SK-N-SH treated with all-trans-retinoic acid at 6 μM for 48 hours (cell line): Measurements from ENCODE around the gene GPR173.

ENCODE experiments used
- ATAC-seq: fragments of 200-7000 bp; cut with Tn5 transposase; 3 replicates; pipeline ENCODE4 v1.9.1; 2020; ENCODE audit warnings: mild to moderate bottlenecking, moderate library complexity
- ARNTL ChIP-seq: fragments of 450-650 bp; formaldehyde crosslinking; IDR thresholded peaks from 2 replicates; pipeline ENCODE4 v1.5.0; 2020; ENCODE audit warnings: low read depth, mild to moderate bottlenecking, moderate library complexity, borderline replicate concordance
- BACH2 ChIP-seq: fragments of 250-450 bp; sonication (Bioruptor Pico); IDR thresholded peaks from 2 replicates; pipeline ENCODE4 v1.9.0; 2021; ENCODE audit warnings: mild to moderate bottlenecking, borderline replicate concordance
- CREB5 ChIP-seq: fragments of 250-450 bp; sonication (Bioruptor Pico); IDR thresholded peaks from 2 replicates; pipeline ENCODE4 v1.5.1; 2020; ENCODE audit warnings: low read depth, mild to moderate bottlenecking, moderate library complexity
- CSDC2 ChIP-seq: fragments of 250-450 bp; sonication (Bioruptor Pico); IDR thresholded peaks from 2 replicates; pipeline ENCODE4 v1.5.0; 2020; ENCODE audit warnings: mild to moderate bottlenecking, moderate library complexity
- CSRNP3 ChIP-seq: fragments of 250-450 bp; sonication (Bioruptor Pico); IDR thresholded peaks from 2 replicates; pipeline ENCODE4 v1.5.1; 2021; ENCODE audit warnings: mild to moderate bottlenecking, moderate library complexity
- GLIS3 ChIP-seq: fragments of 250-450 bp; sonication (Bioruptor Pico); IDR thresholded peaks from 2 replicates; pipeline ENCODE4 v1.5.0; 2020; ENCODE audit warnings: mild to moderate bottlenecking, moderate library complexity
- ISL1 ChIP-seq: fragments of 250-450 bp; sonication (Bioruptor Pico); IDR thresholded peaks from 2 replicates; pipeline ENCODE4 v2.1.2; 2022; ENCODE audit warnings: mild to moderate bottlenecking, moderate library complexity
- OSR1 ChIP-seq: fragments of 250-450 bp; sonication (Bioruptor Pico); IDR thresholded peaks from 2 replicates; pipeline ENCODE4 v1.8.0; 2022; ENCODE audit warnings: moderate library complexity, mild to moderate bottlenecking, inconsistent platforms
- PPARA ChIP-seq: fragments of 250-450 bp; sonication (Bioruptor Pico); IDR thresholded peaks from 2 replicates; pipeline ENCODE4 v1.5.0; 2020; ENCODE audit warnings: mild to moderate bottlenecking, borderline replicate concordance
- RARB ChIP-seq: fragments of 250-450 bp; sonication (Bioruptor Pico); IDR thresholded peaks from 2 replicates; pipeline ENCODE4 v1.8.0; 2021; ENCODE audit warnings: mild to moderate bottlenecking, moderate library complexity
- SNAI2 ChIP-seq: fragments of 250-450 bp; sonication (Bioruptor Pico); IDR thresholded peaks from 2 replicates; pipeline ENCODE4 v1.5.0; 2020; ENCODE audit warnings: mild to moderate bottlenecking, moderate library complexity
- TCF4 ChIP-seq: fragments of 250-450 bp; sonication (Bioruptor Pico); IDR thresholded peaks from 2 replicates; pipeline ENCODE4 v1.8.0; 2021; ENCODE audit warnings: mild to moderate bottlenecking, moderate library complexity, borderline replicate concordance
- TOX ChIP-seq: fragments of 250-450 bp; sonication (Bioruptor Pico); IDR thresholded peaks from 2 replicates; pipeline ENCODE4 v1.8.0; 2021; ENCODE audit warnings: mild to moderate bottlenecking, moderate library complexity, borderline replicate concordance
- TSHZ2 ChIP-seq: fragments of 250-450 bp; sonication (Bioruptor Pico); IDR thresholded peaks from 2 replicates; pipeline ENCODE4 v1.5.0; 2020; ENCODE audit warnings: mild to moderate bottlenecking, moderate library complexity
- ZC3H10 ChIP-seq: fragments of 250-450 bp; sonication (Bioruptor Pico); IDR thresholded peaks from 2 replicates; pipeline ENCODE4 v1.5.1; 2021; ENCODE audit warnings: mild to moderate bottlenecking, moderate library complexity
- ZFP3 ChIP-seq: fragments of 250-450 bp; sonication (Bioruptor Pico); IDR thresholded peaks from 2 replicates; pipeline ENCODE4 v1.5.0; 2020; ENCODE audit warnings: mild to moderate bottlenecking, moderate library complexity
- ZFP30 ChIP-seq: fragments of 450-650 bp; formaldehyde crosslinking; IDR thresholded peaks from 2 replicates; pipeline ENCODE4 v1.5.0; 2022; ENCODE audit warnings: mild to moderate bottlenecking, moderate library complexity
- ZNF565 ChIP-seq: fragments of 450-650 bp; formaldehyde crosslinking; conservative IDR thresholded peaks from 2 replicates; pipeline ENCODE4 v1.5.0; 2020; ENCODE audit warnings: low read depth, mild to moderate bottlenecking, moderate library complexity
- ZNF70 ChIP-seq: fragments of 450-650 bp; formaldehyde crosslinking; IDR thresholded peaks from 2 replicates; pipeline ENCODE4 v1.5.0; 2020; ENCODE audit warnings: mild to moderate bottlenecking, moderate library complexity
- ZNF8 ChIP-seq: fragments of 450-650 bp; formaldehyde crosslinking; IDR thresholded peaks from 2 replicates; pipeline ENCODE4 v1.5.0; 2020; ENCODE audit warnings: mild to moderate bottlenecking, moderate library complexity
- TF ChIP-seq, protein P1 (sequence below): fragments of 250-450 bp; sonication (Bioruptor Pico); IDR thresholded peaks from 2 replicates; pipeline ENCODE4 v1.8.0; 2020; ENCODE audit warnings: mild to moderate bottlenecking, moderate library complexity, borderline replicate concordance
- TF ChIP-seq, protein P2 (sequence below): fragments of 250-450 bp; sonication (Bioruptor Pico); IDR thresholded peaks from 2 replicates; pipeline ENCODE4 v1.8.0; 2021; ENCODE audit warnings: low read depth, mild to moderate bottlenecking, moderate library complexity, borderline replicate concordance

Gene GPR173, protein sequence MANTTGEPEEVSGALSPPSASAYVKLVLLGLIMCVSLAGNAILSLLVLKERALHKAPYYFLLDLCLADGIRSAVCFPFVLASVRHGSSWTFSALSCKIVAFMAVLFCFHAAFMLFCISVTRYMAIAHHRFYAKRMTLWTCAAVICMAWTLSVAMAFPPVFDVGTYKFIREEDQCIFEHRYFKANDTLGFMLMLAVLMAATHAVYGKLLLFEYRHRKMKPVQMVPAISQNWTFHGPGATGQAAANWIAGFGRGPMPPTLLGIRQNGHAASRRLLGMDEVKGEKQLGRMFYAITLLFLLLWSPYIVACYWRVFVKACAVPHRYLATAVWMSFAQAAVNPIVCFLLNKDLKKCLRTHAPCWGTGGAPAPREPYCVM

GRCh38 chrX:53048169-53049126 is at the start of gene GPR173:
GPR173 (plus strand) TSS chrX:53048789; CDS start chrX:53076622, 27,833 bp downstream.
- ATAC-seq = peak; percentile 86
- no peak for TF ChIP-seq GLIS3
- no peak for TF ChIP-seq OSR1 (CRISPR knock-in tag)
- no peak for TF ChIP-seq CSRNP3 (CRISPR knock-in tag)
- TF ChIP-seq ZNF8 (CRISPR knock-in tag) = no peak
- TF ChIP-seq CREB5 (CRISPR knock-in tag) = no peak
- TF ChIP-seq RARB (CRISPR knock-in tag) = no peak
- TF ChIP-seq, protein P1, sequence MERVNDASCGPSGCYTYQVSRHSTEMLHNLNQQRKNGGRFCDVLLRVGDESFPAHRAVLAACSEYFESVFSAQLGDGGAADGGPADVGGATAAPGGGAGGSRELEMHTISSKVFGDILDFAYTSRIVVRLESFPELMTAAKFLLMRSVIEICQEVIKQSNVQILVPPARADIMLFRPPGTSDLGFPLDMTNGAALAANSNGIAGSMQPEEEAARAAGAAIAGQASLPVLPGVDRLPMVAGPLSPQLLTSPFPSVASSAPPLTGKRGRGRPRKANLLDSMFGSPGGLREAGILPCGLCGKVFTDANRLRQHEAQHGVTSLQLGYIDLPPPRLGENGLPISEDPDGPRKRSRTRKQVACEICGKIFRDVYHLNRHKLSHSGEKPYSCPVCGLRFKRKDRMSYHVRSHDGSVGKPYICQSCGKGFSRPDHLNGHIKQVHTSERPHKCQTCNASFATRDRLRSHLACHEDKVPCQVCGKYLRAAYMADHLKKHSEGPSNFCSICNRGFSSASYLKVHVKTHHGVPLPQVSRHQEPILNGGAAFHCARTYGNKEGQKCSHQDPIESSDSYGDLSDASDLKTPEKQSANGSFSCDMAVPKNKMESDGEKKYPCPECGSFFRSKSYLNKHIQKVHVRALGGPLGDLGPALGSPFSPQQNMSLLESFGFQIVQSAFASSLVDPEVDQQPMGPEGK (CRISPR knock-in tag) = no peak
- no peak for TF ChIP-seq TOX (CRISPR knock-in tag)
- TF ChIP-seq TCF4 = no peak
- no peak for TF ChIP-seq CSDC2 (CRISPR knock-in tag)
- TF ChIP-seq BACH2 (CRISPR knock-in tag) = no peak
- no peak for TF ChIP-seq TSHZ2 (CRISPR knock-in tag)
- TF ChIP-seq ISL1 = no peak

DNA sequence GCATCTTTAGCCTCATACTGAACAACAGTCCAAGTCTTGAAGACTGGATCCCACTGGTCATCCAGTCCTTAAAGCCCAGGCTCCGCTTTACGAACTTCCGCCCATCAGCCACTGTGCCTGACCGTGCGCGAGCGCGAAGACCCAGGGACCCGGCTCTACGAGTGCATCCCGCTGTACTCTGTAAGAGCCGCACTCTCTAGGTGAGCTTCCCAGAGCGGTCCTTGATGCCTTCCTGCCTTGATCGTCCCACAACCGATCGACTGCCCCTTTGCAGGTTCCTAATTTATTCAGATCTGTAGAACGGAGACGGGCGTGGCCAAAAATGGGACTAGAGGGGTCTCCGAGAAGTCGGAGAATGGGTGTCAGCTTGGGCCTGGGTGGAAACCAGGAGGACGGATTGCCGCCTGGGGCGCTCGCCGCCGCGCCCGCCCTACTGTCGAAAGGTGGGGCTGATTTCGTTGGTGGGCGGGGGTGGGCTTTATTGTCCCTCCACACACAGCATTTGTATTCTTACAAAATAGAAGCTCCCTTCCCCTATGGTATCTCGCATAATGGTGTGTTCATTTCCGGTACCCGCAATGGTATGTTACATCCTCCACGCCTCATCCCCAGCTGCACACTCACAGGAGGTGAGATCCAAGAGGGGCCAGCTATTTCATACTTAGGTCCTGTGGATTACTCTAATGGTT is 48.0 kb upstream of the GPR173 start:
- ATAC-seq = no peak
- no peak for TF ChIP-seq ZNF70 (CRISPR knock-in tag)
- no peak for TF ChIP-seq PPARA (CRISPR knock-in tag)
- TF ChIP-seq GLIS3 = no peak
- TF ChIP-seq CREB5 (CRISPR knock-in tag) = no peak
- TF ChIP-seq ZNF565 (CRISPR knock-in tag) = no peak
- no peak for TF ChIP-seq ZFP30 (CRISPR knock-in tag)
- TF ChIP-seq ZFP3 = no peak
- no peak for TF ChIP-seq CSRNP3 (CRISPR knock-in tag)
- no peak for TF ChIP-seq ZC3H10 (CRISPR knock-in tag)
- no peak for TF ChIP-seq BACH2 (CRISPR knock-in tag)
- no peak for TF ChIP-seq CSDC2 (CRISPR knock-in tag)
- TF ChIP-seq, protein P2, sequence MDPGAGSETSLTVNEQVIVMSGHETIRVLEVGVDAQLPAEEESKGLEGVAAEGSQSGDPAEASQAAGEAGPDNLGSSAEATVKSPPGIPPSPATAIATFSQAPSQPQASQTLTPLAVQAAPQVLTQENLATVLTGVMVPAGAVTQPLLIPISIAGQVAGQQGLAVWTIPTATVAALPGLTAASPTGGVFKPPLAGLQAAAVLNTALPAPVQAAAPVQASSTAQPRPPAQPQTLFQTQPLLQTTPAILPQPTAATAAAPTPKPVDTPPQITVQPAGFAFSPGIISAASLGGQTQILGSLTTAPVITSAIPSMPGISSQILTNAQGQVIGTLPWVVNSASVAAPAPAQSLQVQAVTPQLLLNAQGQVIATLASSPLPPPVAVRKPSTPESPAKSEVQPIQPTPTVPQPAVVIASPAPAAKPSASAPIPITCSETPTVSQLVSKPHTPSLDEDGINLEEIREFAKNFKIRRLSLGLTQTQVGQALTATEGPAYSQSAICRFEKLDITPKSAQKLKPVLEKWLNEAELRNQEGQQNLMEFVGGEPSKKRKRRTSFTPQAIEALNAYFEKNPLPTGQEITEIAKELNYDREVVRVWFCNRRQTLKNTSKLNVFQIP (CRISPR knock-in tag) = no peak
- TF ChIP-seq OSR1 (CRISPR knock-in tag) = no peak
- TF ChIP-seq ISL1 = no peak
- TF ChIP-seq ARNTL (CRISPR knock-in tag) = no peak
- TF ChIP-seq SNAI2 (CRISPR knock-in tag) = no peak
- TF ChIP-seq RARB (CRISPR knock-in tag) = no peak
